GM12878 (cell line): Measurements from ENCODE around the gene ZNF280D.

Experiments
- BHLHE40 ChIP-seq, 2 experiments: fragments of 450-650 bp in 1 of 2; IDR thresholded peaks; 2 replicates each; pipeline ENCODE4 v1.6.1; 2011 to 2017; ENCODE audit warnings: low read depth in 2 of 2, borderline replicate concordance in 1 of 2, improper control_type of control experiment in 1 of 2, low read length in 1 of 2, mild to moderate bottlenecking in 1 of 2
- CBX3 ChIP-seq: fragments of 200-600 bp; sonication (generic); IDR thresholded peaks from 2 replicates; pipeline ENCODE4 v1.6.1; 2016; ENCODE audit warnings: low read depth, borderline replicate concordance
- EZH2 ChIP-seq: IDR thresholded peaks from 2 replicates; pipeline ENCODE4 v1.6.1; 2012; ENCODE audit warnings: low read depth, mild to moderate bottlenecking, control low read depth, inconsistent platforms, low read length, borderline replicate concordance; ENCODE audit not compliant: control insufficient read depth
- NFYB ChIP-seq: IDR thresholded peaks from 2 replicates; pipeline ENCODE4 v1.6.1; 2011; ENCODE audit warnings: low read depth, mild to moderate bottlenecking, low read length, improper control_type of control experiment, moderate library complexity; ENCODE audit not compliant: insufficient read depth
- POLR2A ChIP-seq: IDR thresholded peaks from 2 replicates; pipeline ENCODE4 v1.6.1; 2011; ENCODE audit warnings: low read depth, mild to moderate bottlenecking, low read length
- POLR2AphosphoS2 ChIP-seq: IDR thresholded peaks from 2 replicates; pipeline ENCODE4 v1.6.1; 2011; ENCODE audit warnings: low read depth, mild to moderate bottlenecking, low read length, improper control_type of control experiment, moderate library complexity
- SUPT20H ChIP-seq: IDR thresholded peaks from 2 replicates; pipeline ENCODE4 v1.6.1; 2011; ENCODE audit warnings: low read depth, mild to moderate bottlenecking, low read length, moderate library complexity, borderline replicate concordance; ENCODE audit not compliant: control insufficient read depth
- YY1 ChIP-seq: IDR thresholded peaks from 2 replicates; pipeline ENCODE4 v1.6.1; 2011; ENCODE audit warnings: low read depth, mild to moderate bottlenecking, low read length
- ZNF217 ChIP-seq: fragments of 450-650 bp; IDR thresholded peaks from 2 replicates; pipeline ENCODE4 v1.6.1; 2017; ENCODE audit warnings: antibody characterized with exemption, mild to moderate bottlenecking
- TF ChIP-seq, protein P1 (sequence below), 3 experiments: IDR thresholded peaks in 2 of 3; conservative IDR thresholded peaks in 1 of 3; 2 replicates each; pipeline ENCODE4 v1.5.1; 2011; ENCODE audit warnings: low read depth in 3 of 3, low read length in 3 of 3, mild to moderate bottlenecking in 3 of 3, control low read depth in 2 of 3, moderate library complexity in 2 of 3, inconsistent platforms in 1 of 3, mixed read lengths in 1 of 3; ENCODE audit not compliant: control insufficient read depth in 2 of 3, insufficient read depth in 1 of 3; ENCODE audit errors: extremely low read depth in 1 of 3
- TF ChIP-seq, protein P2 (sequence below): fragments of 450-650 bp; IDR thresholded peaks from 2 replicates; pipeline ENCODE4 v1.6.1; 2017; ENCODE audit warnings: mild to moderate bottlenecking, moderate library complexity
- TF ChIP-seq, protein P3 (sequence below): IDR thresholded peaks from 2 replicates; pipeline ENCODE4 v1.6.1; 2012; ENCODE audit warnings: low read depth, low read length, improper control_type of control experiment

GRCh38 chr15:56741541-56741940 is 8.2 kb upstream of the ZNF280D start:
- no peak for TF ChIP-seq EZH2
- no peak for TF ChIP-seq POLR2A
- TF ChIP-seq ZNF217: no peak
- TF ChIP-seq, protein P1, sequence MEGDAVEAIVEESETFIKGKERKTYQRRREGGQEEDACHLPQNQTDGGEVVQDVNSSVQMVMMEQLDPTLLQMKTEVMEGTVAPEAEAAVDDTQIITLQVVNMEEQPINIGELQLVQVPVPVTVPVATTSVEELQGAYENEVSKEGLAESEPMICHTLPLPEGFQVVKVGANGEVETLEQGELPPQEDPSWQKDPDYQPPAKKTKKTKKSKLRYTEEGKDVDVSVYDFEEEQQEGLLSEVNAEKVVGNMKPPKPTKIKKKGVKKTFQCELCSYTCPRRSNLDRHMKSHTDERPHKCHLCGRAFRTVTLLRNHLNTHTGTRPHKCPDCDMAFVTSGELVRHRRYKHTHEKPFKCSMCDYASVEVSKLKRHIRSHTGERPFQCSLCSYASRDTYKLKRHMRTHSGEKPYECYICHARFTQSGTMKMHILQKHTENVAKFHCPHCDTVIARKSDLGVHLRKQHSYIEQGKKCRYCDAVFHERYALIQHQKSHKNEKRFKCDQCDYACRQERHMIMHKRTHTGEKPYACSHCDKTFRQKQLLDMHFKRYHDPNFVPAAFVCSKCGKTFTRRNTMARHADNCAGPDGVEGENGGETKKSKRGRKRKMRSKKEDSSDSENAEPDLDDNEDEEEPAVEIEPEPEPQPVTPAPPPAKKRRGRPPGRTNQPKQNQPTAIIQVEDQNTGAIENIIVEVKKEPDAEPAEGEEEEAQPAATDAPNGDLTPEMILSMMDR (IDR thresholded peaks at IDR 0.05 in 2 of 3, conservative IDR thresholded peaks at IDR 0.05 in 1 of 3; ENCODE audit: control insufficient read depth in 2 of 3, extremely low read depth in 1 of 3, insufficient read depth in 1 of 3, low read depth in 3 of 3, low read length in 3 of 3): no peak
- no peak for TF ChIP-seq NFYB
- no peak for TF ChIP-seq CBX3
- TF ChIP-seq, protein P2, sequence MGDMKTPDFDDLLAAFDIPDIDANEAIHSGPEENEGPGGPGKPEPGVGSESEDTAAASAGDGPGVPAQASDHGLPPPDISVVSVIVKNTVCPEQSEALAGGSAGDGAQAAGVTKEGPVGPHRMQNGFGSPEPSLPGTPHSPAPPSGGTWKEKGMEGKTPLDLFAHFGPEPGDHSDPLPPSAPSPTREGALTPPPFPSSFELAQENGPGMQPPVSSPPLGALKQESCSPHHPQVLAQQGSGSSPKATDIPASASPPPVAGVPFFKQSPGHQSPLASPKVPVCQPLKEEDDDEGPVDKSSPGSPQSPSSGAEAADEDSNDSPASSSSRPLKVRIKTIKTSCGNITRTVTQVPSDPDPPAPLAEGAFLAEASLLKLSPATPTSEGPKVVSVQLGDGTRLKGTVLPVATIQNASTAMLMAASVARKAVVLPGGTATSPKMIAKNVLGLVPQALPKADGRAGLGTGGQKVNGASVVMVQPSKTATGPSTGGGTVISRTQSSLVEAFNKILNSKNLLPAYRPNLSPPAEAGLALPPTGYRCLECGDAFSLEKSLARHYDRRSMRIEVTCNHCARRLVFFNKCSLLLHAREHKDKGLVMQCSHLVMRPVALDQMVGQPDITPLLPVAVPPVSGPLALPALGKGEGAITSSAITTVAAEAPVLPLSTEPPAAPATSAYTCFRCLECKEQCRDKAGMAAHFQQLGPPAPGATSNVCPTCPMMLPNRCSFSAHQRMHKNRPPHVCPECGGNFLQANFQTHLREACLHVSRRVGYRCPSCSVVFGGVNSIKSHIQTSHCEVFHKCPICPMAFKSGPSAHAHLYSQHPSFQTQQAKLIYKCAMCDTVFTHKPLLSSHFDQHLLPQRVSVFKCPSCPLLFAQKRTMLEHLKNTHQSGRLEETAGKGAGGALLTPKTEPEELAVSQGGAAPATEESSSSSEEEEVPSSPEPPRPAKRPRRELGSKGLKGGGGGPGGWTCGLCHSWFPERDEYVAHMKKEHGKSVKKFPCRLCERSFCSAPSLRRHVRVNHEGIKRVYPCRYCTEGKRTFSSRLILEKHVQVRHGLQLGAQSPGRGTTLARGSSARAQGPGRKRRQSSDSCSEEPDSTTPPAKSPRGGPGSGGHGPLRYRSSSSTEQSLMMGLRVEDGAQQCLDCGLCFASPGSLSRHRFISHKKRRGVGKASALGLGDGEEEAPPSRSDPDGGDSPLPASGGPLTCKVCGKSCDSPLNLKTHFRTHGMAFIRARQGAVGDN: no peak
- no peak for TF ChIP-seq POLR2AphosphoS2
- no peak for TF ChIP-seq YY1
- no peak for TF ChIP-seq BHLHE40 (IDR thresholded peaks at IDR 0.05; ENCODE audit: borderline replicate concordance in 1 of 2, low read depth in 2 of 2, low read length in 1 of 2)
- TF ChIP-seq SUPT20H: no peak
- TF ChIP-seq, protein P3, sequence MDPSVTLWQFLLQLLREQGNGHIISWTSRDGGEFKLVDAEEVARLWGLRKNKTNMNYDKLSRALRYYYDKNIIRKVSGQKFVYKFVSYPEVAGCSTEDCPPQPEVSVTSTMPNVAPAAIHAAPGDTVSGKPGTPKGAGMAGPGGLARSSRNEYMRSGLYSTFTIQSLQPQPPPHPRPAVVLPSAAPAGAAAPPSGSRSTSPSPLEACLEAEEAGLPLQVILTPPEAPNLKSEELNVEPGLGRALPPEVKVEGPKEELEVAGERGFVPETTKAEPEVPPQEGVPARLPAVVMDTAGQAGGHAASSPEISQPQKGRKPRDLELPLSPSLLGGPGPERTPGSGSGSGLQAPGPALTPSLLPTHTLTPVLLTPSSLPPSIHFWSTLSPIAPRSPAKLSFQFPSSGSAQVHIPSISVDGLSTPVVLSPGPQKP: no peak
